HG03460 (cell line): Measurements from ENCODE around the gene RBM33.

Experiments
- ATAC-seq: cut with Tn5 transposase; IDR thresholded peaks from one replicate; pipeline ENCODE4 v1.9.1; 2021; ENCODE audit not compliant: unreplicated experiment

Gene RBM33

GRCh38 chr7:155744971-155745683, 100.7 kb downstream of the RBM33 start:
- no peak for ATAC-seq

- peak; percentile 16 for ATAC-seq
These were observed 101.3 kb downstream of the RBM33 start for GRCh38 chr7:155745737-155746136.

GRCh38 chr7:155746188-155746587, 101.7 kb downstream of the RBM33 start:
- ATAC-seq: peak; percentile 69

GRCh38 chr7:155747209-155747608, 102.7 kb downstream of the RBM33 start:
- ATAC-seq: no peak

DNA sequence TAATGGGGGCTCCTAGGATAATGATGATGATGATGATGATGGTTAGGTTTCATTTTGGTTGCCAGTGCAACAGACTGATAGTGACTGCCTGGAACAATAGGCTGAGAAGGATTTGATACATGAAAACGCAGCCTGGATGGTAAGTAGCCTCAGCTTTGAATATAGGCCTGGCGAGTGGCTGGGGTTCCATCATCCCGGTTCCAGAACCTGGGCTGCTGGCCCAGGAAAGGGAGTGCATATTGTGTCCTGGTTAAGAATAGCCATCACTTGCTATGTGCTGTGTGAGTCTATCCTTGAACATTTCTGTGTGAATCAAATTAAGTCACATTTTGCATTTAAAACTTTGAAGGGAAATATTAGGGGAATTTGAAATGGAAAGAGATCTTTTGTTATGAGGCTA, 105.1 kb downstream of the RBM33 start:
- no peak for ATAC-seq

DNA sequence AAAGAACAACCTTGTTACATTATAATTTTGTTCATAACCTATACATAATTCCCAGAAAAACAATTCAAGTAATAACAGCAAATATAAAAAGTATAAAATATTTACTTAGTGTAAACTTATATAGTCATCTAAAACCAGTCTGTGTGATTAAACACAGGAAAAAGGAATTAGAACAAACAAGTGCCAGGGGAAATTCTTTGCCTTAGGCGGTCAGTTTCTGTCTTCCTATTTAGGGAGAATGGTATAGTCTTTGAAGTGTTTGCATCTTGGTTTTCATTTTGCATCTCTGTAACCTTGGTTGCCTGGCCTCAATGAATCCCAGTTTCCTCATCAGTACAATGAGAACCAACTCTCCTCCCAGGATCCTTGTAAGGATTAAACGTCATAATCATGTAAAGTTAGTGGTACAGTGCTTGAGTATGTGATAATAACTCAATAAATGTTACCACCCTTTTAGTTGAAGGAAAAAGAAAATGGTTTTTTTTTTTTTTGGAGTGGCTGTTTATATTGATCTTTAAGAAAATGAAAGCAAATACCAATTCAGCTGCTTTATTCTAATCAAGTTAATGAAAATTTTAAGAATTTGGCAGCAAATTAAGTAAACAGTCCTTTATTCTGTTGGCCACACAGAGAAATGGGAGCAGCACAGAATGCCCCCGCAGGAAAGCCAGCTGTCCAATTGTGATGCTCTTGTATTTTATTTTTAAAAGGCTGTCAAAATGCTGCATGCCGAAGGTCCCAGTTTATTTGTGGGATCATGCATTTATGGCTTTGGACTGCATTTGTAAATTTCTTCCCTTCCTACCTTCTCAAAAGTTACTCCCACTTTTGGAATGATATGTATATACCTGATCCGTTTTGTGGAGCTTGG, 106.0 kb downstream of the RBM33 start:
- no peak for ATAC-seq

- ATAC-seq: no peak
These were observed 106.9 kb downstream of the RBM33 start for GRCh38 chr7:155751409-155751808.

DNA sequence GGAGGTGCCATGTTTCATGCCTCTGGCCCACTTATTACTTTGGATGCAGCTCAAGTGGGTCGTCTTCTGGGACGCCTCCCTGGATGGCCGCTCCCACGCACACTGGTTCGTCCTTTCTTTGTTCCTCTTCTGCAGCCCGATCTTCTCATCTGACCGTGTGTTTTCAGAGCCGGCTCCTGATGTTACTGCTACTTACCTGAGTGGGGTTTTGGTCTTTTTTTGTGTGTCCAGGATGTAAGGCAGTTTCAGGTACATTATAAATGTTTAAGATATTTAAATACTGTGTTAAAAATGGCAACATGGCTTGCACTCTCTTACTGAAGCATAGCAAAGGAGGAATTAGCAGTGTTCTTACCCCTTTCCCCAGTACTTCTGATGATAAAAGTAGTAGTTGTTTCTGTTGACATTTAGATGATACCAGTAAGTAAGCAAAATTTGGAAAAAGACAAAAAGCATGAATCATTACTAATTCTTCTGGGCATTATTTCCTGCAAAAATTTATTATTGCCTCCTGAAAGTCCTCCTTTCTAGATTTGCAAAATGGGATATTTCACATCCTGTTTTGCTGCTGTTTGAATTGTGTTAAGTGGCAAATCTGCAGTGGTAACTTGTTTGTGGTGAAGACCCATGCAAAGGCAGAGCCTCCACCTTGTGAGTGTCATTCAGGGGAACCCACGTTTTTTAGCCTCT, 108.4 kb downstream of the RBM33 start:
- ATAC-seq: peak; percentile 68

GRCh38 chr7:155753446-155753965, 109.0 kb downstream of the RBM33 start:
- no peak for ATAC-seq

DNA sequence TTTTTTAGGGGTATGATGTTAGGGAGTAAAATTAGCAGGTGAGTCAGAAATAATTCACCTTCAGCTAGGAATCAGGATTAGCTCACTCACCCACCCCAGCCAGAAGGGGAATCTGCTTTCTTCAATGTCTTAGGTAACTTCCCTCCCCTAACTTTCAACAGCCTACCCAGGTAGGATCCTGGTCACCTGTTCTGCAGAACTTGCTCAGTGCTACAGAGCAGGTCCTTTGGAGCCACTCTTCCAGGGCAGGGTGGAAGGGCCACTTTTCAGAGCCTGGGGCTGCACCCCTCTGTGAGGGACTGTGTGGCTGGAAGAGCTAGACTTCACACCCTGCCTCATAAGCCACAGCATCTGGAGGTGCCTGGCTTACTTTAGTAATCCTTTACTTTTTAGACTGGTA, 109.7 kb downstream of the RBM33 start:
- ATAC-seq: no peak

DNA sequence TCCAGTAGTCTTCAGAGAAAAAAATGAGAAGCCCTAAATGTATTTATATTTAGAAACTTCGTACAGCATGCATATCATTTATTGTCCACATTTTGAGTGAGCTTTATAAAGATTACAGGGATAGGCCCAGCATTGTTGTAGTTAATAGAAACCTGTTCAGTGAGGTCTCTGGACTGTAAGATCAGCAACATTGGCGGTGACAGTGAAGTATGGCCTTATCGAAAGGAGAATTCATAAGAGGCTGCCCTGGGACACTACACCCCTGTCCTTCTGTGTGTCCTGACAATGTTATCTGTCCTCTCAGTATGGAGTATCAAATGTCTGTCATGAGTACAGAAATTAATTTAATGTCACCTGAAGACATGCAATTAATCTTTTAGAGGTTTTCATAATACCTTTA, 110.6 kb downstream of the RBM33 start:
- no peak for ATAC-seq

DNA sequence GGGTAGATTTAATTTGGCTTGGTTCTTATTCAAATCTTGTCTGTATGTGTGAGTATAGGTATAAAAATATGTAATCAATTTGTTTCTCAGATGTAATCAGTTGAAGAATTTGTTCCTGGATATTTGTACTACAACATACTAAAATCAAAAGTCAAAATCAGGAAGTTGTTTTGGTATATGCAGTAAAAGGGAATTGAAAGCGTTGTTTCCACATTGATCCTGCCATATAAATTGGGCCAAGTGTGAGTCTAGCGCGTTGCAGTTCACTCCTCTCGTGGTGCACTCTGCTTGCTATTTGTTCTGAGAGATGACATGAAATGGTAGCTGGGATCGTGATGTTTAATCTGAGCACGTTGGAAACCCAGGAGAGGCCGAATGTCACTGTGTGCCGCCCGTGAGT, 111.9 kb downstream of the RBM33 start:
- no peak for ATAC-seq

DNA sequence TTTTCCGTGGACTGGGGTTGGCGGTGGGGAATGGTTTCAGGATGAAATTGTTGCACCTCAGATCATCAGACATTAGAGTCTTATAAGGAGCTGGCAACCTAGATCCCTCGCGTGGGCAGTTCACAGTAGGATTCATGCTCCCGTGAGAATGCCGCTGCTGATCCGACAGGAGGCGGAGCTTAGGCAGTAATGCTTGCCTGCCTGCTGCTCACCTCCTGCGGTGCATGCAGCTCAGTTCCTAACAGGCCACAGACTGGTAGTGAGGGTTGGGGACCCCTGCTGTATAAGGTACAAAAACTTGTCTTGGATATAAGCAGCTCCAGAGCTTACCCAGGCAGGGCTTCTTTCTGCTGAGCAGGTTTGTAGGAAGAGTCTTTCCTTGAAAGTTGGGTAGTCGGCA, 113.9 kb downstream of the RBM33 start:
- no peak for ATAC-seq

DNA sequence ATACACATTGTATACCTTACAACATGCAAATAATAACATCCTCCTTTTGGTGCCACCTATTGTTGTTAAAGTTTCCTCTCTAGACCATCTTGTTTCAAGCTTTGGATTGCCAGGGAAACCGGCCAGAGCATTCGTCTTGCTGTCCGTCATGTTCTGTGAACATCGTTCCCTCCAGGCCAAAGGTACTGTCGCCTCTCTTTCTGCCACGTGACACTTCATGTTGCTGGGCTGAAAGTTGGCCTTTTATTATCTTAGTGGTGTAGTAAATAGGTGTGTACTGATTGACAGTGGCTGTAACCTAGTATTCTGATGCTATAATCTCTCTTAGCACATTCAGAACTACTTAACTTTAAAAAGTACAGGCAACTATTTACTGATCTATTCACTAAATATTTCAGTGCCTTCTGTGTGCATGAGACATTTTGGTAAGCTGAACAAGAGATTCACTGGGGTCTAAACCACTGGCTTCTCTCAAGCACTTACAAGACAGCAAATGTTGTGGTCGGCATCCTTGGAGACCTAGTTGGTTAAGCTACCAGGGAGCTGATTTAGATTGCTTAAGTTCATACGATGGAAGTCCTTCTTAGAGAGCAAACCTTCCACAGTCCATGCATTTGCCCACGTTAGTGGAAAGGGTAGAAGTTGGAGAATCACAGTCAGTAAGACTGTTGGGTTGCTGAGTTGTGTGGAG, 115.4 kb downstream of the RBM33 start:
- no peak for ATAC-seq

DNA sequence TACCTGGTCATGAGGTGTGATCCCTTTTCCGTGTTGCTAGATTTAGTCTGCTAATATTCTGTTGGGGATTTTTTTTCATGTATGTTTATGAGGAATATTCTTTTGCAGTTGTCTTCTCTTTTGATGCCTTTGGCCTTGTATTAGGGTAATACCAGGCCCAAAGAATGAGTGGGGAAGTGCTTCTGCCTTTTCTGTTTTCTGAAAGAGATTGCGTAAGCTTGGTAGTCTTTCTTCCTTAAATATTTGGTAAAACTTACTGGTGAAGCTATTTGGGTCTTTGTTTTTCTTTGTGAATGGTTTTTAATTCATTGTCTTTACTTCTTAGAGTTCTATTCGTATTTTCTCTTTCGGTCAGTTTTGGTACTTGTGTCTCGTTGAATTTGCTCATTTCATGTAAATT, 116.7 kb downstream of the RBM33 start:
- ATAC-seq: no peak

- ATAC-seq: no peak
These were observed 117.6 kb downstream of the RBM33 start for GRCh38 chr7:155762036-155762435.

DNA sequence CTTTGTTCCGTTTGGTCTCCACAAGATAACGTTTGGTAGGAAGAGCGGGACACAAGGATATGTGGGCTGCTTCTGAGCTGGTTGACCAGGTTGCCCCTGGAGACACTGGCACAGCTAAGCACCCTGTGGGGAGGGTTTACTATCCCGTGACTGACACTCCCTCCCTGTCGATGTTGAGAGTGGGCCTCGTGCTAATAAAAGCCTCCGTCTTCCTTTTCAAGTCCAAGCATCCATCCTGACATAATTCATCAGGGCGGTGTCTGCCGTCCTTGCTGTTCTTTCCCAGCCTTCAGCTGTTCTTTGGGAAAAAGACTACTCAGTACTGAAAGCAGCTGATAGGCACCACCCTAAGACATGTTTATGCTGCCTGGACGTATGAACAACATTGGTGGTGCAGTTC, 118.2 kb downstream of the RBM33 start:
- no peak for ATAC-seq

DNA sequence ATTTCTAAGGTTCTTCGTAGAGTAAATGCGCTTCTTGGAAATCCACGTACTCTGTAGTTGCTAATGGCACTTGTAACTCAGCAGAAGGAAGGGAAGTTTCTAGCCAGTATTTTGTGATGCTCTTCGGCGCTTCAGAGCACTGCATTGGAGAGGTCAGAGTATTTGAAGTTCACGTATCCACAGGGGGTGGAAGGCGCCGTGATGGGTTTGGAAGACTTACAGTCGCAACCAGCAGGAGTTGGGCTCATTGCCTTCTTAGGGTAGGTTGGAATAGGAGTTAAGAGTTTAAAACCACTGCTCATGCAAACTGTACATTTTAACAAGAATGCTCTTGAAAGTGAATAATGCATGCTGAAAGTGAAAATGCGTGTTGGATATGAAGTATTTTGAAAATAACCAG, 118.7 kb downstream of the RBM33 start:
- no peak for ATAC-seq

DNA sequence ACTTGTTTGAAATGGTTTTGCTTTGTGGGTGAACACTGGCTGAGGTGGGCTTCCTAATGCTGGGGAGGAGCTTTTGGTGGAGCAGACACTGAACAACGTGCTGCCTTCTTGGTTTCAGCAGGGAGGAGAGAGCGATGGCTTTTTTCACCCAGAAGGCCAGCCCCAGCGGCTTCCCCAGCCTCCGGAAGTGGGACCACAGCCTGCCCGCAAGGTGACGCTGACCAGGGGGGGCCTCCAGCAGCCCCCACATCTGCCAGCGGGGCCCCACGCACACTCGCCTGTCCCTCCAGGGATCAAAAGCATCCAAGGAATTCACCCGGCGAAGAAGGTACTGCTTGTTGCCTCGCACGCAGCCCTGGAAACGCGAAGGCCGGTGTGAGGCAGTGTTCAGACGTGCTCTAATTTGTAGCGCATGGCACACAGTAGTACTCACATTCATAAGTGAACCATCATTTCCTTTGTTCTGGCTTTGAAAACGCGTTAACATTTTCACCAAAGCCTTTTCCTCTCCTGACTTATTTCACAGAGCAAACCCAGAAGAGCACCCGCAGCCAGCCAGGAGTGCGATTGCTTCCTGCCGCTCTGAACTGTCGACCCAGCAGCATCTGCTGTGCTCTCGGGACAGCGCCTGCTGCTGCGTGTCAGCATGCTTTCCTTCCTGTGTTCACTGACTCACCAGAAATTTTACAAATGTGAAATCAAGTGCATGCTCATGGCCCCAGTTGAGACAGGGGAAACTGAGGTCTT, 119.4 kb downstream of the RBM33 start:
- peak; percentile 74 for ATAC-seq

- peak; percentile 50 for ATAC-seq
These were observed 120.0 kb downstream of the RBM33 start for GRCh38 chr7:155764438-155764793.
